PC-3 (cell line): ENCODE results near the gene PDXK. TPM values are rescaled to one million over a fixed set of nuclear protein-coding genes. Genes with fewer than 3 reads are reported as not detected.

Experiments
- ATAC-seq: fragments of 200-7000 bp; cut with Tn5 transposase; 2 replicates; pipeline ENCODE4 v1.9.1; 2020; ENCODE audit warnings: mild to moderate bottlenecking, moderate library complexity
- BruUV-seq: library from RNA; stranded (reverse); fragments of 400-500 nt; replicated peaks from 2 replicates; lab custom pipeline; 2021; lab: Mats Ljungman, UMichigan
- CTCF ChIA-PET: fragments of 300-600 bp; sonication (Branson Sonifier 250); formaldehyde crosslinking; loops from one replicate; lab custom pipeline; 2022; ENCODE audit warnings: antibody characterized with exemption; lab: Charles Lee
- POLR2A ChIA-PET: fragments of 300-600 bp; sonication (Branson Sonifier 250); formaldehyde crosslinking; loops from one replicate; lab custom pipeline; 2022; ENCODE audit warnings: antibody characterized with exemption; ENCODE audit not compliant: unreplicated experiment; lab: Charles Lee
- DNase-seq: peaks from one replicate; pipeline ENCODE4 v3.0.0-alpha.2; 2015
- H2AFZ ChIP-seq: fragments of 300-600 bp; sonication (generic); 2 replicates; pipeline ENCODE4 v1.6.0; 2016; ENCODE audit warnings: antibody characterized with exemption, low read length
- H3F3A ChIP-seq: fragments of 300-600 bp; sonication (generic); one replicate; pipeline ENCODE4 v1.6.0; 2017; ENCODE audit warnings: antibody characterized with exemption, low read length, control low read depth, mild to moderate bottlenecking; ENCODE audit not compliant: unreplicated experiment
- H3K27ac ChIP-seq: fragments of 300-600 bp; sonication (generic); 2 replicates; pipeline ENCODE4 v1.5.1; 2016; ENCODE audit warnings: mild to moderate bottlenecking, low read length
- H3K27me3 ChIP-seq: fragments of 300-600 bp; sonication (generic); 2 replicates; pipeline ENCODE4 v1.6.1; 2016; ENCODE audit warnings: low read length, mixed read lengths
- H3K36me3 ChIP-seq: fragments of 300-600 bp; sonication (generic); 2 replicates; pipeline ENCODE4 v1.6.1; 2016; ENCODE audit warnings: low read depth, mixed run types, low read length, mixed read lengths
- H3K4me1 ChIP-seq: fragments of 300-600 bp; sonication (generic); 2 replicates; pipeline ENCODE4 v1.5.1; 2016; ENCODE audit warnings: low read length; ENCODE audit not compliant: insufficient read depth
- H3K4me2 ChIP-seq: fragments of 300-600 bp; sonication (generic); 2 replicates; pipeline ENCODE4 v1.6.0; 2016; ENCODE audit warnings: low read length
- H3K4me3 ChIP-seq: fragments of 300-600 bp; sonication (generic); 2 replicates; pipeline ENCODE4 v1.5.1; 2016; ENCODE audit warnings: mild to moderate bottlenecking, low read length, mixed read lengths
- H3K79me2 ChIP-seq: fragments of 300-600 bp; sonication (generic); 2 replicates; pipeline ENCODE4 v1.6.1; 2017; ENCODE audit warnings: low read length, mixed read lengths
- H3K9ac ChIP-seq: fragments of 300-600 bp; sonication (generic); 2 replicates; pipeline ENCODE4 v1.6.0; 2016; ENCODE audit warnings: mild to moderate bottlenecking, low read length
- H3K9me2 ChIP-seq: fragments of 300-600 bp; sonication (generic); replicated peaks from 2 replicates; pipeline ENCODE4 v1.6.1; 2016; ENCODE audit warnings: mixed run types, low read length, mixed read lengths
- H3K9me3 ChIP-seq: fragments of 300-600 bp; sonication (generic); 2 replicates; pipeline ENCODE4 v1.6.1; 2016; ENCODE audit warnings: low read length, mixed read lengths
- H4K20me1 ChIP-seq: fragments of 300-600 bp; sonication (generic); 2 replicates; pipeline ENCODE4 v1.6.1; 2016; ENCODE audit warnings: low read length, mixed read lengths
- CTCF ChIP-seq: fragments of 300-600 bp; sonication (generic); conservative IDR thresholded peaks from 2 replicates; pipeline ENCODE4 v1.5.1; 2017; ENCODE audit warnings: antibody characterized with exemption, low read depth, mild to moderate bottlenecking, low read length
- EZH2 ChIP-seq: fragments of 300-600 bp; sonication (generic); IDR thresholded peaks from one replicate; pipeline ENCODE4 v1.6.1; 2017; ENCODE audit warnings: antibody characterized with exemption, mild to moderate bottlenecking, low read length; ENCODE audit not compliant: unreplicated experiment
- EZH2phosphoT487 ChIP-seq: fragments of 300-600 bp; sonication (generic); IDR thresholded peaks from 2 replicates; pipeline ENCODE4 v1.6.1; 2018; ENCODE audit warnings: mild to moderate bottlenecking, antibody characterized with exemption, low read length, borderline replicate concordance
- intact Hi-C: fragments of 100-400 bp; cut with micrococcal nuclease; formaldehyde crosslinking; loops from 2 replicates; pipeline ENCODE4 v1.9.0; 2023
- total RNA-seq: library from RNA; depleted of rRNA; stranded (reverse); fragments of >200 nt; gene quantifications from 2 replicates; pipeline ENCODE4 v1.2.3, GENCODE V29; 2014

PDXK gene
- total RNA-seq, 1 experiment from 2014 or later = 464 TPM

- intact Hi-C loops = no loop called here
- Histone ChIP-seq H3K36me3 (peaks cover 67% of the 10 kb centered on the region), H3K4me1 (peaks cover 7% of the 10 kb centered on the region; the same call in 1 of the 2 replicates), H3K27me3 (no peaks in the 10 kb centered on the region), H3K9me3 (no peaks in the 10 kb centered on the region), H3K9me2 (no peaks in the 10 kb centered on the region), H3K4me2 (no peak overlapping the region), H3F3A (no peaks in the 10 kb centered on the region), H3K79me2 (peaks cover 23% of the 10 kb centered on the region; the same call in 1 of the 2 replicates), H3K27ac (no peak overlapping the region), H2AFZ (no peak overlapping the region), H3K4me3 (no peak overlapping the region), H4K20me1 (peaks cover 3% of the 10 kb centered on the region; the same call in 1 of the 2 replicates), H3K9ac (no peak overlapping the region)
- no TSS peak for BruUV-seq
- TF ChIP-seq EZH2phosphoT487 (no peak), EZH2 (no peak), CTCF (no peak)
- DNase-seq (peak; percentile 43), ATAC-seq (peak; percentile 71)
- ChIA-PET CTCF (no interaction called here), POLR2A (no interaction called here)
Observed at GRCh38 chr21:43681650-43682049, 37.3 kb upstream of the PDXK start.

- ChIA-PET CTCF (no interaction called here), POLR2A (no interaction called here)
- Histone ChIP-seq H3K4me2 (no peak overlapping the region), H4K20me1 (peaks cover 3% of the 10 kb centered on the region; the same call in 1 of the 2 replicates), H3K9ac (no peak overlapping the region), H3K4me1 (peaks cover 7% of the 10 kb centered on the region; the same call in 1 of the 2 replicates), H3K4me3 (no peak overlapping the region), H3F3A (no peaks in the 10 kb centered on the region), H3K79me2 (peaks cover 7% of the 10 kb centered on the region; the same call in 1 of the 2 replicates), H3K9me3 (no peaks in the 10 kb centered on the region), H3K36me3 (peaks cover 73% of the 10 kb centered on the region), H3K27ac (no peak overlapping the region), H3K9me2 (no peaks in the 10 kb centered on the region), H2AFZ (no peak overlapping the region), H3K27me3 (no peaks in the 10 kb centered on the region)
- no TSS peak for BruUV-seq
- DNase-seq (no peak), ATAC-seq (no peak)
- intact Hi-C loops = no loop called here
- TF ChIP-seq EZH2phosphoT487 = no peak
- no peak for TF ChIP-seq CTCF
- TF ChIP-seq EZH2 = no peak
Observed at GRCh38 chr21:43684424-43684823, 34.5 kb upstream of the PDXK start.

- TF ChIP-seq EZH2 (no peak), CTCF (no peak), EZH2phosphoT487 (no peak)
- Histone ChIP-seq H3K79me2 (no peaks in the 10 kb centered on the region), H3K4me2 (no peak overlapping the region), H3K9me2 (no peaks in the 10 kb centered on the region), H3K27me3 (no peaks in the 10 kb centered on the region), H3K4me3 (no peak overlapping the region), H3K36me3 (peaks cover 78% of the 10 kb centered on the region), H3K27ac (no peak overlapping the region), H2AFZ (no peak overlapping the region), H4K20me1 (no peaks in the 10 kb centered on the region), H3K9me3 (no peaks in the 10 kb centered on the region), H3K4me1 (no peaks in the 10 kb centered on the region), H3F3A (no peaks in the 10 kb centered on the region), H3K9ac (no peak overlapping the region)
- no TSS peak for BruUV-seq
- intact Hi-C loops = no loop called here
- POLR2A ChIA-PET = no interaction called here
- CTCF ChIA-PET = no interaction called here
- ATAC-seq (no peak), DNase-seq (no peak)
Observed at GRCh38 chr21:43686811-43687565, 31.9 kb upstream of the PDXK start.
